ENCODE measurements around the gene SMG1.

The SMG1 gene

DNA sequence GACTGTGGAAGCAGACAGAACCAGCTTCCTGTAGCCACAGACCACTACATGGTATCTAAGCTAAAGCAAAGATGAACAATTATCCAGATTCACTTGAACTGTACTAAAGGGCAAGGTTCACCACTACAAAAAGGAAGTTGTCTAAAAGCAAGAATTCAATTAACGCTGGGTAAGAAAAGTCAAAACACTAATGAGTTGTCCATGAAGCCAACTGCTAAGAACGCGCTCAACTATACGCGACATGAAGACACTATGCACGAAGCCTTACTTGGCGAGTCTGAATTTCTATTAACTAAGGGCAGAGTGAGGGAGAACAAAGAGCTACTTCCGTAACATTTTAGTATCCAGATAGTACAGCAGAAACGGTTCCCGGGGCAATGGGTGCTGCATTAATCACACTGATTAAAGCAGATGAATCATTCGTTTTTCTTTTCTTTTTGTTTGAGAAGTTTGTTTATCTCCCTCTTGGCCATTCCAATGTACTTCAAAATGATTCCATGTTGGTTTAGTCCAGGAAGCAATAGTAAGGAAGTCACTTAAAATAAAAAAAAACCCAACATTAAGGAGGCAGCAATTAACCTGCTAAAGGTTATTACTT is 133.3 kb downstream of the SMG1 start:
- TF ChIP-seq, protein P1, sequence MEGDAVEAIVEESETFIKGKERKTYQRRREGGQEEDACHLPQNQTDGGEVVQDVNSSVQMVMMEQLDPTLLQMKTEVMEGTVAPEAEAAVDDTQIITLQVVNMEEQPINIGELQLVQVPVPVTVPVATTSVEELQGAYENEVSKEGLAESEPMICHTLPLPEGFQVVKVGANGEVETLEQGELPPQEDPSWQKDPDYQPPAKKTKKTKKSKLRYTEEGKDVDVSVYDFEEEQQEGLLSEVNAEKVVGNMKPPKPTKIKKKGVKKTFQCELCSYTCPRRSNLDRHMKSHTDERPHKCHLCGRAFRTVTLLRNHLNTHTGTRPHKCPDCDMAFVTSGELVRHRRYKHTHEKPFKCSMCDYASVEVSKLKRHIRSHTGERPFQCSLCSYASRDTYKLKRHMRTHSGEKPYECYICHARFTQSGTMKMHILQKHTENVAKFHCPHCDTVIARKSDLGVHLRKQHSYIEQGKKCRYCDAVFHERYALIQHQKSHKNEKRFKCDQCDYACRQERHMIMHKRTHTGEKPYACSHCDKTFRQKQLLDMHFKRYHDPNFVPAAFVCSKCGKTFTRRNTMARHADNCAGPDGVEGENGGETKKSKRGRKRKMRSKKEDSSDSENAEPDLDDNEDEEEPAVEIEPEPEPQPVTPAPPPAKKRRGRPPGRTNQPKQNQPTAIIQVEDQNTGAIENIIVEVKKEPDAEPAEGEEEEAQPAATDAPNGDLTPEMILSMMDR (IDR thresholded peaks at IDR 0.05; ENCODE audit: borderline replicate concordance, insufficient read depth, low read depth, low read length) = no peak
- no peak overlapping the region for H3K4me3 ChIP-seq (ENCODE audit: low read depth, low read length)

DNA sequence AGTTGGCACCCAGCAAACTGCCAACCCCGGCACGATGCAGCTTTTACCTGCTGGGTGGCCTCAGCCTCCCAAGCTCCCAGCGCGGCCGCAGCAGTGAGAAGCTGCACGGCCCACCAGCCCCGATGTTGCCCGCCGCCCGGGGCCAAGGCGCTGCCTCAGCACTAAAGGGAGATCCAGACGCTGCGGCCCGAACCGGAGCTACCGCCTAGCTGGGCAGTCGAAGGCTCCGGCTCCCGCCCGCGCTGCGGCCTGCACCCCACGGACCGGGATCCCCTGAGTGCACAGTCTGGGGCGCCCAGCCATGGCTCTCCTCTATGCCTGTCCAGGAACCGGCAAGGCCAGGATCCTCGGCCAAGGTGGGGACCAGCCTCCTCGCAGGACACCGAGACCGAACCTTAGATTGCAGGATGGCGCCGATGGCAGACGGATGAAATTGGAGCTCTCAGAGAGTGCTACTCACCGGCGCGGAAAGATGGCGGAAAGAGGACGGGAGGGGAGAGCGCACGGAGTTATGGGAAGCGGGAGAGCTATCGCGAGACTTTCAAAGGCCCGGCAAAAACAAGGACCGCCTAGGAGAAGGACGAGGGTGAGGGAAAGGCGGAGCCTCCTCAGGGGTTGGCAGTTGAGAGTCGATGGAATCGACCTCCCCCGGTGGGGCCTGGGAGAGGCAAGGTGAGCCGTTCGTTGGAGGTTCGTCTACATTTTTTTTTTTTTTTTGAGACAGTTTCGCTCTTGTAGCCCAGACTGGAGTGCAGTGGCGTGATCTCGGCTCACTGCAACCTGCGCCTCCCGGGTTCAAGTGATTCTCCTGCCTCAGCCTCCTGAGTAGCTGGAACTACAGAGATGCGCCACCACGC is 136.1 kb downstream of the SMG1 start, which contains the start of gene RPS15A:
Gene RPS15A (minus strand): TSS at position 485 of the 857 bp plus-strand sequence. CDS start 1,221 bp downstream, outside the sequence.
- H3K4me3 ChIP-seq (ENCODE audit: low read depth, low read length) = peak within 1 kb of the TSS; percentile 86
- TF ChIP-seq, protein P1 (IDR thresholded peaks at IDR 0.05; ENCODE audit: borderline replicate concordance, insufficient read depth, low read depth, low read length) = no peak

DNA sequence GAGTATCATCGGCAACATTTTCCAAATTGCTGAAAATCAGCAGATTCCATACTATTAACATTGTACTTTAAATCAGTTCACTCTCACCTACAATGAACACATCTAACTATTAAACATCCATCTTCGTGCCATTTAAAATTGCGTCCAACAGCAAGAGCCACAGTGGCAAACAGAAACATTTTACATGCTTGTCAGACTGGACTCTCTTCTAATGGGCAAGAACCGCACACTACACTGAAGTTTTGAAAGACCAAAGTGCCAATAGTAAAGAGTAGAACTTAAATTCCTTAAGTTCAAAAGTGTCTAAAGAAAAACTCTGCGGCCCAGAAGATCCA is 136.7 kb downstream of the SMG1 start:
- peak overlapping the region; percentile 86 for H3K4me3 ChIP-seq (ENCODE audit: low read depth, low read length)
- TF ChIP-seq, protein P1 (IDR thresholded peaks at IDR 0.05; ENCODE audit: borderline replicate concordance, insufficient read depth, low read depth, low read length) = no peak

DNA sequence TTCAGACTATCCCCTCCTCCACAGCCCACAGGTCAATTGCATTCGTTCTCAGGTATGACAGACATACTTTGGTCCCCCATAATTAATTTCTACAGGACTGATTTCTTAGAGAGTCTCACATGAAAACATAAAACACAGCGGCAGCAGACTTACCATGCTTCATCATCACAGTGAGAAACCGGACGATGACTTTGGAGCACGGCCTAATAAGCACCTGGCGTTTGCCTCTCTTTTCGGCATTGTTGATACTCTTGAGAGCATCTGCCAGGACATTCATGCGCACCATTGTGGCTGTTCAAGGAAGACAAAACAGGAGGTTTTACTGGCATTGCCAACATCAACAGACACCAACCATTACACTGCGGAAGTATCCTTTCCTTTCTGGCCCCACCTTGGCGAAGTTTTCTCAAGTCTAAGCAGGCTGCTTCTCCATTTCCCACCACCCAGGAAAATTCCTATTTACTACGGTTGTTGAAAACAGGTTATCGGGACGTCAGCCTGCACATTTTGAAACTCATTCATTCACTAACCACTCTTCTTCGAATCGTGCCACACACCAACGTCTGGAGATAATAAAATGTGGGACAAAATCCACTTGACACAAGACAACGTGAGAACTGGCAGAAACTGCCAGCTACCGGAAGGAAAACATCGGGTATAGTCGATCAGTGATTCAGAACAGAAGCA is 137.2 kb downstream of the SMG1 start:
- H3K4me3 ChIP-seq (ENCODE audit: low read depth, low read length) = peak overlapping the region; percentile 86
- TF ChIP-seq, protein P1 (IDR thresholded peaks at IDR 0.05; ENCODE audit: borderline replicate concordance, insufficient read depth, low read depth, low read length) = no peak

DNA sequence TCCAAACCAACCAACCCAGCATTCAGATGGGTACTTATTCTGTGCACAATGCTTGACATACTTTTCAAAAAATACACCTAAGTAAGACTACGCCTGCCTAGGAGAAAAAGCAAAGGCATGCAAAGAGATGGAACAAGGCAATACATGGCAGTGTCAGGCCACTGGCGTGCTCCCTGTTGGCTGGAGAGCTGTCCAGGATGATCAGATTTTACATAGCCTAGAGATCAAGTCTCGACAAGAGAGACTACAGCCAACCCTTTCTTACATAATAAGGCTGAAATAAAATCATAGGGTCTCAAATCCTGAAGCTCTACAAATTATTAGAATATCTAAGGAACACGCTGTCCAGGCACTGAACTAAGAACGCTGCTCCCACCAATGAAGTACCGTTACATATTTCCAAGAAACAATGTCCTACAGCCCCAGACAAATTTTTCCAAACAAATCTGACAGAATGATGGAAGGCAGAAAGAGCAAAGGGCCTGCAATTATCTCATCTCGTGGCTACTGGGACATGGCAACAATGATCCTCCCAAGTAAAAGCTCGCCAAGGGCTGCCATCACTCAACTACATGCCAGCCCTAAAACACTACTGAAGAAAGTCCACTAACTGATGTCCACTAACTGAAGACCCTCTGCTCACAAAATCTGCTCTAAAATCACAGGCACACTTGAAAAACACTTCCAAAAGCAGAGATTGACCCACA is 141.1 kb downstream of the SMG1 start:
- TF ChIP-seq, protein P1 (IDR thresholded peaks at IDR 0.05; ENCODE audit: borderline replicate concordance, insufficient read depth, low read depth, low read length) = no peak
- no peak overlapping the region for H3K4me3 ChIP-seq (ENCODE audit: low read depth, low read length)

DNA sequence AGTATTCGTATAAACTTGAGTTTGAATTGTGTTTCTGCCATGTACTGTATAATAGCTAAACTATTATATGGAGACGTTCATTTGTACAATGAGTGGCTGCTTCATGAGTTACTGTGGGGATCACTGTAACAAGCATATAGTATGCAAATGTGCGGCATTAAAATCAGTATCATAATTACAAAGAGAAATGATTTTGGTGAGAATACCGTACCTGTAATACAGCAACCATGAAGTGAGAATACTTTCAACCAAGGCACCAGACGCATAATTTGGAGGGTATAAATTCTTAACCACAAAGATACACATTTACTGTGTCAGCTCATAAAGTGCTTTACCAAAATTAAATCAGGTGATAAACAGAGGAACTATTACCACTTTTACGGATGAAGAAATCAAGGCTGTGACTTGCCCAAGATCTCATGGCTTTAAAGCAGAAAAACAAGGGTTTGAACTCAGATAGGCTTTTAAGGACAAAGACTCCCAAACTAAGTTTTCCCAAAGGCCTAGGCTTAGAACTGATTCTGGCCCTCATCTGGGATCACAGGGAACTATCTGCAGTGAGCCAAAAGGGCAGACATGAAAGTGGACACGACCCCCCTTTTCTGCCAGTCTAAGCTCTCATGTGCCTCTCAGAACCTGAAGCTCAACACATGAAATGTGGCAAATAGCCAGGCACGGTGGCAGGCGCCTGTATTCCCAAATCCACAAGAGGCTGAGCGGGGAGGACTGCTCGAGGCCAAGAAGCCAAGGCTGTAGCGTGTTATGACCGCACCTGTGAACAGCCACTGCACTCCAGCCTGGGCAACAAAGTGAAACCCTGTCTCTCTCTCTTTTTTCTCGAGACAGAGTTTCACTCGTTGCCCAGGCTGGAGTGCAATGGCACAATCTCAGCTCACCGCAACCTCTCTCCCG is 142.5 kb downstream of the SMG1 start:
- TF ChIP-seq, protein P1 (IDR thresholded peaks at IDR 0.05; ENCODE audit: borderline replicate concordance, insufficient read depth, low read depth, low read length) = no peak
- H3K4me3 ChIP-seq (ENCODE audit: low read depth, low read length) = no peak overlapping the region

All from GM12875 (cell line).